Smooth muscle cell (in vitro differentiated cells): ENCODE data around the gene TMEM178B. TPM values are rescaled to one million over a fixed set of nuclear protein-coding genes. Genes with fewer than 3 reads are reported as not detected.

Experiments
- polyA plus RNA-seq: library from polyadenylated mRNA; unstranded; fragments of >200 nt; fragmentation: Nextera tagmentation; extraction: Ambion mirVana; gene quantifications from 2 replicates; pipeline ENCODE4 v1.2.1, GENCODE V29; 2016
- small RNA-seq: library from RNA; depleted of rRNA; stranded (forward); fragments of <200 nt; gene quantifications from one replicate; pipeline ENCODE3, GENCODE V24; 2014
- total RNA-seq: library from RNA; depleted of rRNA; stranded (reverse); fragments of >200 nt; gene quantifications from 2 replicates; pipeline ENCODE4 v1.2.3, GENCODE V29; 2014

Gene TMEM178B
- total and polyA plus RNA-seq, 2 experiments from 2014 or later, result 0.72 TPM; not detected in 1

Small RNAs within 50 kb of the gene (small RNA-seq; reads per million reads assigned to genes)
- gene AC006362.1 (not detected), gene RNU4-74P (not detected)

Other genes starting within 250 kb of the TMEM178B start
- 28.9 and 29.4 TPM in 2 replicates for gene BRAF, start 149.1 kb upstream of the TMEM178B start, total RNA-seq
- 6.5 and 9.1 TPM in 2 replicates for gene BRAF, start 149.1 kb upstream of the TMEM178B start, polyA plus RNA-seq
- 34.2 and 34.5 TPM in 2 replicates for gene MRPS33, start 59.1 kb upstream of the TMEM178B start, total RNA-seq
- gene MRPS33, start 59.1 kb upstream of the TMEM178B start, polyA plus RNA-seq, result 49.8 and 50.4 TPM in 2 replicates